GM19463 (cell line): ENCODE measurements around the gene FSIP1.
A peak's percentile ranks its signal among the peaks of the same experiment; 100 is the strongest.

ENCODE experiments used
- ATAC-seq: cut with Tn5 transposase; IDR thresholded peaks from one replicate; pipeline ENCODE4 v1.9.1; 2021; ENCODE audit warnings: mild to moderate bottlenecking, moderate library complexity; ENCODE audit not compliant: unreplicated experiment

FSIP1 gene

DNA sequence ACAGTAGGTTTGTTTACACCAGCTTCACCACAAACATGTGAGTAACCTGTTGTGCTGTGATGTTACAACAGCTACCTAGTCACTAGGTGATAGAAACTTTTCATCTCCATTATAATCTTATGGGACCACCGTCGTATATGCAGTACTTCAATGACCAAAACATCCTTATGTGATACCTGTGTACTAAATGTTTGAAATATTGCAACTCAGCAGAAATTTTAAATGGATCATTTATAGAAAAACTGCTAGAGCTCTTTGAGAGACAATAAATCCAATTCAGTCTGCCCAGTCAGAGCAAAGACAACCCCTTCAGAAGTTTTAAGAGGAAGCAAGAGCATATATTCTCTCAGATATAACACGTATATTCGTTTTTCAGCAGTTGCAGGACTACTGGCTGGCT is 128.3 kb downstream of the FSIP1 start:
- ATAC-seq, result no peak

DNA sequence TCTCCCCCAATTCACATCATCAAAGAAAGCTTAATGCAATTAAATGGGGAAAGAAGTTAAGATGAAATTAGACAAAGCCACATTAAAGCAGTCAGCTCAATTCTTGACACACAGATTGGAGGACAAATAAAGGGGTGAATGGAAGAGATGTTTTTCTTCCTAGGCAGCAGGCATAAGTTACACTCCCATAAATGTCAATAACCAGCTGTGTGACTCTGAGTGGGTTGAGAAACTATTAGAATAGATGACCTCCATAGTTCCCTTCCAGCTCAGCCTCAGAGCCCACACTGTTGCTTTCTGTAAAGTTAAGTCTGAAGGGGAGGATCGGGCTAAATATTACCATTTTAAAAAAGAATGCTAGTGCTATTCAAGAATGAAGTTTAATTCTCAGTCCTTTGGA is 130.8 kb downstream of the FSIP1 start:
- ATAC-seq, result no peak

DNA sequence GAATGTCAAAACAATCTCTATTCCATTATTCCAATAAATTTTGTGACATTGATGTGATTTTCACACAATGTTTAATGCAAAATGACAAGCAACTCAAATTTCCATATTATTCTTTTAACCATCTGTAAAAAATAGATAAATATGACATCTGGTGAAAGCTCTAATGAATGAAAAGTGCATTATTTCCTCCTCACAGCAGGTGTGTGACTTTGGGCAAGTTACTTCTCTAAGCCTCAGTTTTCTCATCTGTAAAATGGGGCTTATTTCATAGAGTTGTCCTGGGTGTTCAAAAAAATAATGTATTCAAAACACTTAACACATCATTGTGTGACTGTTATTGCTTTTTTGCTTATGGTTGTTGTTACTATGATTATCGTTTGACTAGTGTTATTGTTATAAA is 131.3 kb downstream of the FSIP1 start:
- no peak for ATAC-seq

DNA sequence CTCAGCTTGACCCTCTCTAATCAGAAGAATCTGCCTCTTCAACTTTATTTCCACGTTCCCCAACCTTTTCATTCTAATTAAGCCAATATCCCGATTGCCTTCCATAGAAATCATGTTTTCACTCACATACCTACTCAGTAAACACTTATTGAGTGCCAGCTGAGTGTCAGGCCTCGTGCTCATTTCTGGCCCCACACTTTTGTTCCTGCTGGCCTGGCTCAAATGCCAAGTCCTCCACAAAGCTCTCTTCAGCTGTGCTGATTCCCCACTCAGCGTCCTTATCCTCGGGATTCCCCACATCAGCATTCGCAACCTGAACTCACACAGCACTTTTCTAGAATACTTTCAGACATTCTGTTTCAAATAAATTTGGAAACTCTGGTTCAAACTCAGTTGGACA is 132.9 kb downstream of the FSIP1 start:
- ATAC-seq, result no peak

DNA sequence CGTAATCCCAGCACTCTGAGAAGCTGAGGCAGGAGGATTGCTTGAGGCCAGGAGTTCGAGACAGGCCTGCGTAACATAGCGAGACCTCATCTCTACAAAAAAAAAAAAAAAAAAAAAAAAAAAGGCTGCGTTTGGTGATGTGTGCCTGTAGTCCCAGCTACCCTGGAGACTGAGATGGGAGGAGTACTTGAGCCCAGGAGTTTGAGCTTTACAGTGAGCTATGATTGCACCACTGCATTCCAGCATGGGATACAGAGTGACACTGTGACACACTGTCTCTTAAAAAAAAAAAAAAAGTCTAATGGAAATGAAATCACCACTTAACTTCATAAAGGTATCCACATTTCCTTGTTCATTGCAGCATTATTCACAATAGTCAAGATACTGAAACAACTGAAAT is 136.2 kb downstream of the FSIP1 start:
- no peak for ATAC-seq

DNA sequence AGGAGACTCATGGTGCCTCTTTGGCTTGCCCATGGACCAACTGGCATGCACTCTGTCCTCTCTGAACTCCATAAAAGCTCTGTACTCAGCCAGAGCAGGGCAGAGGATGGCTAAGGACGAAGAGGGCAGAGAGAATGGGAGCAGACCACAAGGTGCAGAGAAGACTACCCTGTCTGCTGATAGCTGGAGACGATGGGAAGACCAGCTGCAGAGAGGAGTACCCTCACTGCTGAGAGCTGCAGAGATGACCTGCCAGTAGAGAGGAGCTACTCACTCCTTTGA is 136.7 kb downstream of the FSIP1 start:
- no peak for ATAC-seq

DNA sequence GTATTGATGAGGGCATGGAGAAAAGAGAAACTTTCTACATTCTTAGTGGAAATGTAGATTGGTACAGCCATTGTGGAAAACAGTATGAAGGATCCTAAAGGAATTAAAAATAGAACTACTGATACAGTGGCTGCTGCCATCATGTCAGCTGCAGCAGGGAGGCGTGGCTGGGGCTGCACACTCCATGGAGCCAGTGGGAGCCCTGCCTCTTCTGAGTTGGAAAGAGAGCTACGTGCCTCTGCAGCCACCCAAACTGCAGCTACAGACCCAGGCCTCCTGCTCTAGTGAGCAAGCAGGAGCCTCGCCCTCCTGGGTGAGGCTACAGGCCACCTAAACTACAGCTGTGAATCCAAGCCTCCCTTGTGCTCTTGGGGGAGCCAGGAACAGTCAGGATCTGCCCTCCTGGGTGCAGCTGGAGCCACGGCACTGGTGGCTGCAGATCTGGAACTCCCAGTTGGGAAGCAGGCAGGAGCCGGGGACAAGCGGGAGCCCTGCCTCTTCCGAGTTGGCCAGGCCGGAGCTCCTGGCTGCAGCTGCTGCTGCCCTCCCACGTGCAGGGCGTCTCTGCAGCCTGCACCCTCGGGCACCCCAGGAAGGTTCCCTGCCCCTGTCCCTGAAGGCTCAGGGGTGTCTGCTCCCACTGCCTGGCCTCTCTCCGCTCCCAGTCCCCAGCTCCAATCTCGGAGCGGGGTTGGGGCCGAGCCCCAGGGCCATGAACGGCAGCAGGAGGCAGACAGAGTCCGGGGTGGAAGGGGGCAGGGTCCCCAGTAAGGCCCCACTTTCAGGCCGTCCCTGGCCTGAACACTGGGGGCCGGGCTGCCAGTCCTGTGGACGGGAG is 137.3 kb downstream of the FSIP1 start:
- no peak for ATAC-seq

DNA sequence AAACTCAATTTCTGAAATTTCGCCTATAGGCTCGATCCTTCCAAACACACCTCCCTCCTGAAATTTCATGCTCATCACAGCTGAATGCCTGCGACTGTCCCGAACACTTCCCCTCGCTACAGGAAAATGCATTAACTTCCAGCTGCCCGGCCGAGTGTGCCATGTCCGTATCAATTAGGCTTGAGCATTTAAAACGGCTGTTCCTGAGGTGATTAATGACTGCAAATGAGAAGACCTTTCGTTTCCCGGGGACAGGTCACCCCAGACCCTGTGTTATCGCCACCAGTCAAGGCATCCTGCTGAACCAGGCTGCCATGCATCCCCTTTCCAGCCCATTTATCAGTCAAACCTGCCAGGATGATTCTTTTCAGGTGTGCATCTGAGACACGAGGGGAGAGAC is 138.5 kb downstream of the FSIP1 start:
- ATAC-seq, result no peak

DNA sequence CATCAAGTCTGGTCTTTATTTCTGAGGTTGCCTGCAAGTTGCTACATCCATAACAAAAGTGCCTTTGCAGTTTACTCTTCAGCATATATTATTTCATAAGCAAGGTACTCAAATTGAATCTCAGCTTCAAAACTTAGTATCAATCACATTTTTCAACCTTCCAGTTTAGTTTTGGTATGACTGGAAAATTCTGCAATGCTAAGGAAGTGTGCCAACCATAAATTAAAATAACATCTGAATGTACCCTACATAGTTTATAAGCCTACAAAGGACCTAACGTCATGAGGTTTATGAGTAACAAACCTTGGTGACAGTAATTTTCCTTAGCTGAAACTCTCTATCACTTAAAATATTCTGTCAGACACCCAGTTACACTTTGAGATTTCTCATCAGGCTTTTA is 138.9 kb downstream of the FSIP1 start:
- ATAC-seq, result no peak

DNA sequence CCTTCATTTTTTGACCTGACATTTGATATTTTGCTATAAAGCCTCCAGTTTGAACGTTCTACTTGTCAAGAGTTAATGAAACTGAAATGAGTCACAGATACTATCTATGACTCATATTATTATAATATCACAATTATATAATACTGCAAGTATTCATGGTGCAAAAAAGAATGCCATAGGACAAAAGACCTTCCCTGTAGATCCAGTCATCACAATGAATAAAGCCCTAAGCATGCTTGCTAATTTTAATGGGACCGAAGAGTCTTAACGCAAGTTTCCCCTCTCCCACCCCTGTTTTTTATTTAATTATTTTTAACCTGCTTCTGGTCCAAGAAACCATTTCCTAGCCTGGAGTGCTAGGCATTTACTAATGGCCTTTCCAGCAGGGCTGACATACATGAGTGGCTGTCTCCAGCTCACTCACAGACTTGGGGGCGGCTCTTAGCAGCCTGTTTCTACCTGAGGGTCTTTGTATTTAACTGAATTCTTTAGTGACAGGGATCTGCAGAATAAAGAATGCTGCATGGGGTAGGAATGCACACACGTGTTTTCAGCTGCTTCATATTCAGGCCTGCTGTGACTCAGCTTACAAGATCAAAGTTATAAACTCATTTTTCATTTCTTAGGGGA is 140.5 kb downstream of the FSIP1 start:
- ATAC-seq, result no peak

DNA sequence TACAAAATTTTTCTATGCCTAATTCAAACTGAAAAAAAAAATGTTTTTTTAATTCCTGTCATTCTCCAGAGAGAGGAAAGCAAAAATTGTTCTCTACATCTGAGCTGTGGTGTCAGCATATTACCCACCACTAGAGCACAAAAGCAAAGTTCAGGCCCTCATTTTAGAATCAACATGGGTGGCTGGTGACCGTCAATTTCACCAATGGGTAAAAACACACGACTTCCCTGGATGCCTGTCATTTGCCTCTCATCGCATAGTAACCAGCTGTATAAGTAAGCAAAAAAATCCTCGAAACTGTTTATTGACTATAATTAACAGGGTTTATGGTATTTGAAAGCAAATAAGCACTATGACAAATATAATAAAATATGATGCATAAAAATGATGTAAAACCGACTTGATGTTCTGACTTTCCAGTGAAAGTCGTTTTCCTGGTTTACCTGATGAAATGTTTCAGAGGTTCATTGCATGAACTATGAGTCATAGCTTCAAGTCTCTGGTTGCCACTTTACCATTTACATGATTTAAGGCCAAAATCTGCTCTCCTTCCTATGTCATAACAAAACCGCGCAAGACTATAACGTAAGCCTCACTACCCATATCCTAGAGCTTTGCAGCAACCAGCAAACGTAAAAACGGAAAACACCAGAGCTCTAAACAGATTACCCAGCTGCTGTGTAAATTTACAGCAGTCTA is 141.3 kb downstream of the FSIP1 start:
- ATAC-seq, result no peak

DNA sequence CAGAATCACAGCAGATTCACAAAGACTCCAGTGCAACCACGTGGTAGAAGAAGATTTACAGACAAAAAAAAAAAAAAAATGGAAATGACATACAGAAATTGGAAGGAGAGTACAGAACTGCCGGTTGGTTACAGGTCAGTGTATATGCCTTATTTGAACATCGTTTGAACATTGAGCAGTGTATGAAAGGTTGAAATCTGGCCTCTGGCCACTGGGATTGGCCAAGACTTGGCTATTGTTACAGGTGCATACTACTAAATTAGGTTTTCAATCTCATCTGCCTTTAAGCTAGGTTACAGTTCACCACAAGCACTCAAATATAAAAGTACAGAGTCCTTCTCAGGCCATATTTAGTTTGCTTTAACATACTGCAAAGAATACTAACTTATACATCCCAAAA is 142.0 kb downstream of the FSIP1 start:
- ATAC-seq, result no peak

DNA sequence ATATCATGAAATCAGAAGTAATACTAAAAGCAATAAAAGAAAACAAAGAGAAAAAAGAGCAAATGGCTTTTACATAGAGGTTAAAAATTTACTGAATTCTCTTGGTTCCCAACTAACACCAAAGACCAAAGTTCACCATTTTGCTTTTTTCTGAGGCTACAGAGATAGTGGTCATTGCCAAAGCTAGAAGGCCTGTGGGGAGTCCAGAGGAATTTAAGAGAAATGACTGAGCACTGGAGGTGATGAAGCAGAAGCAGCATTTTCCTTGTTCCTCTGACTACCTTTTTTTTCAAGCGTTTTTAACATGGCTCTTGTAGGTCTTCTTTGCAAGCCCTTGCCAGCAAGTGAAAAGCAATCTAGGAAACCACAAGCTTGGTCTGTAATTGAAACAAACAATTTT is 143.6 kb downstream of the FSIP1 start:
- no peak for ATAC-seq

DNA sequence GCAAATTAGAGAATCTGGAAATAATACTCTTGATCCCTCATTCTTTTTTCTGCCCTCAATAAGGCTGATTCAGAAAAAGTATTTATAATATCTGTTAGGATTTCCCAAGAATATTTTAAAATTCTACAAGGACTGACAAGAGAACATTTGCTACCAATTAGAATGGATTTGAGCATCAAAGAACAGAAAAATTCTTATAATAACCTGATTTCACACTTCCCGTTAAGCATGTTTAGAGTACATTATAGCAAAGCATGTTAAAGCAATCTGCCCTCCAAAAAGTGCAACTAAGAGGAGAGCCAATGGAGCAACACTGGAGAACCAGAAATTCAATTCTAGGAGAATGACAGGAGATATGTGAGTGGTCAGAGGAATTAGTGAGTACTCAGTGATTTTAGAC is 144.6 kb downstream of the FSIP1 start:
- no peak for ATAC-seq

DNA sequence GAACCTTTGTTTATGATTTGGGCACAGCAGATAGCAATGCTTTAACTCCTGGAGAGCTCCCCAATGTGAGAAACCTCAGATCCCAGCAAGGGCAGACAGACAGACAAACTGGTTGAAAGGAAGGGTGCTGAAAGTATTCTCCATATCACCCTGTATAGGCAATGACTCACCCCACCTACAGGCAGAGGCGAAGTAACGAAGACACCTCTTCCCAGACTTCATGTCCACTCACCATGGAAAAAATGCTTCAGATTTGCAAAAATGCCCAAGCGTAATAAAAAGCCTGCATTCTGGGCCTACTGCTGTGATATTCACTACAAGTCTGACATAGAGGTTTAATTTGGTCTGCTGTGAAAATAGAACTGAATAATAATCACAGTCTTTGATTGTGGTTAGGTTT is 151.3 kb downstream of the FSIP1 start:
- no peak for ATAC-seq

DNA sequence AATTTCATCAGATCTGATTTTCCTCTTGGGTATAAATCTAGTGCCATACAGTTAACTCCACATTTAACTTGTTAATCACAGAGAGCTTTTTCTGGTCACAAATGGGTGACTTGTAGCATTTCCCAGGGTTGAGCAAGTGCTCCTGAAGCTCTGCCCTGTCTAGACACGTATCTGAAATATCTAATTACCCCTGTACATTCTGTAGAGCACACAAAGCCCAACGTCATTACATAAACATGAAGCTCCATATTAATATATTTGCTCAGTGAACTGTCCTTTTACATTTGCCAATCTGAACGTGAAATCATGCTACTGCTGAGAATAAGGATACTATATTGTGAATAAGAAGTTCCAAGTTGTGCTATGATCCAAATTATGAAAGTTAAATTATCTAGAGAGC is 152.7 kb downstream of the FSIP1 start:
- no peak for ATAC-seq

DNA sequence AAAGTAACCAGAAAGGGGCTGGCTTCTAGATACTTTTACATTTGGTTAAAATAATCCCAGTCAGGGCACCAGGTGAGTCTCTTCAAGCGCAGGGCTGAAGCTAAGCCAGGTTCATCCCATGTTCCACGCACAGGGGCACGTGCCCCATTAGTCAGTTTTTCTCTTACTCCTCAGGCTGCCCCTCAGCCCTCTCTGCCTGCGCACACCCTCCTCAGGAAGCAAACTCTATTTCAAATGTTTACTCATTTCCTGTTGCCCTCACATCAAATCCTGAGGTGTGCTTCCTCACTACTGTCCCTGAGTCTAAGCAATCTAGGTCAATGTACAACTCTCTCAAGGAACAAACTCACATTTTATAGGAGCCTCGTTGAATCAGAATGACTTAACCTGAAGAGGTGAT is 153.3 kb downstream of the FSIP1 start:
- ATAC-seq, result peak; percentile 32

DNA sequence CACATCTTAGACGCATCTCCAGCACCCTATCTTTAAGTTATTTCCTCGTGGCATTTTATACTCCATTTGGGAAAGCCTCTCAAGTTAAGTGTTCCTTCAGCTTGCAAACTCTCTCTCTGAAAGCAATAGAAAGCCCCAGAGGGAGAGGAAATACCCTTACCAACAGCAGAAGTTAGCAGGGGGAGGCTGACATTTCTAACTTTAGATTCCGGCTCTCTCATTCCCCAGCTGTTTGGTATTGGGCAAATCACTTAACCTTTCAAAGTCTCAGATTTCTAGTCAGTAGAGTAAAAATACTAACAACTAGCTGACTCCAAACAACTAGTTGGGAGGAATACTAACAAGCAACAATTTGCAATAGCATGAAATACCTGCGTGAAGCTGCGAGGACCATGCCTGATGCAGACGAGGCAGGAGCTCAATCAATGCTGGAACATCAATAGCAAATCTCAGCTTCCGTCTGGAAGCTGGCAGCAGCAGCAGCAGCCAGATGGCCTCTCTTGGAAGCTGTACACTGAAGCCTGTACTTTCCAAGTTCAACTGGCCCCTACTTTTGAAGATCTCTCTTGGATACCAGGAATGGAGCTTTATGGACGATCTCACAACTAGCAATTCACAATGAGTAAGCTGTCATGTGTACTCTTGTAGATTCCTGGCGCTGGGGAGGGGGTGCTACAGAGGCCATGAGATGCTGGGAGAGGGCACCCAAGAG is 153.9 kb downstream of the FSIP1 start:
- no peak for ATAC-seq

DNA sequence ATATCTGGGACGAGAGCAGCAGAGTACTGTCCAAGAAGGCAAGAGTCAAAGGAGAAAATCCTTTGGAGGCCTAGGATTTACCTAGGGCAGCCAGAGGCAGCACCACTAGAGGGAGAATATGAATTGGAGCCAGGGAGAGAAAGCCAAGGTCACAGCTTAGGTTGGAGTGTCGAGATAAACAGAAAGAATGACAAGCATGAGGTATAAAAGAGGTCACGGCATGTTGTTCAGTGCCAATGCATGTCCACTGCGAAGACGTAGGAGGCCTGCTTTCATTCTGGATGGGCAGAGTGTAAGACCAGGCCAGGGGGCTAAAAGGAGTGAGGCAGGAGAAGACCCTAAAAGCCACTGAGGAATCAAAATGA is 154.5 kb downstream of the FSIP1 start:
- no peak for ATAC-seq

DNA sequence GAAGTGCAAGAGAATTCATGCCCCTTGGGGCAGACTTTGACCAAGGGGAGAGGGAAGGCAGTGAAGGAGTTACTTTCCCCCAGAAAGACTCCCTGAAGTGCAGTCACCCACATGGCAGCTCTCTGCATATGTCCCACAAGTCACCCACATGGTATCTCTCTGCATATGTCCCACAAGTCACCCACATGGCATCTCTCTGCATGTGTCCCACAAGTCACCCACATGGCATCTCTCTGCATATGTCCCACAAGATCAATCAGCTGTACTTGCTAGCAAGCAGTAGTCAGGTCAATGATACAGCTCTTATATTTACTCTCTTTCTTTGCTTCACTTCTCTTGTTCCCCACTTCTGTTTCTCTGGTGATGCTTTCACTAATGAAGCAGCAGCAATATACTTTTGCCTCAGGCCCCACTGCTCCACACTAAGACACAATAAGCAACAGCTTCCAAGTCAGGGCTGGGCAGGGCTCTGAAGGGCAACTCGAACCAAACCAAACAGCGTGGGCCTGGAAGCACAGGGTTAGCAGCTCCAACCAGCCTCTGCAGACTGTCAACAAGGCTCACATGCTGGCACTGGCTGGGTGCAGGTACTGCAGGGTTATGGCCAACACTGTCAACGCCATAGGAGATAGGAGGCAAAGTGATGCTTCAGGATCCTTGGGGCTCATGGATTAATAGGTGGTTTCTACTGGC is 155.0 kb downstream of the FSIP1 start:
- no peak for ATAC-seq

DNA sequence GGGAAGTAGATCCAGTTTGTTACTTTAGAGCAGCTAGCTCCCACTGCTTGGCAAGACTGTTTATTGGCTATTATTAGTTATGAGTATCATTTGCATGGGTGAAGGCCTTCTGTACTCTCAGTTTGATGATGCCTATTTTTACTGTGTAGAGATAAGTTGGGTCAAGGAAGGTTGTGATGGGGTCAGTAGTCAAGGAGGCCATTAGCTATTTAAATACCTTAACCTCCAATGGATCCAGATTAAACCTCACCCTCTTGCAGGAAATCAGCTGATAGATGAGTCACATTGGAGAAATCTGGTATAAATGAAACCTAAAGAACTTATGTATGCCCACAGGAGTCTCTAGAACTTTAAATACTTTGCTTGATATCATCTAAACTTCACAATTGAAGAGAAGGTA is 156.8 kb downstream of the FSIP1 start:
- ATAC-seq, result no peak
